K562 (cell line): ENCODE data around the gene CENPX. TPM values are rescaled to one million over a fixed set of nuclear protein-coding genes. Genes with fewer than 3 reads are reported as not detected.
A peak's percentile ranks its signal among the peaks of the same experiment; 100 is the strongest.

ENCODE experiments used
- BDP1 ChIP-seq: IDR thresholded peaks from 3 replicates; pipeline ENCODE4 v1.6.1; 2011; ENCODE audit not compliant: insufficient read length, insufficient read depth
- BRD9 ChIP-seq: fragments of 450-650 bp; IDR thresholded peaks from 2 replicates; pipeline ENCODE4 v1.6.1; 2018; ENCODE audit warnings: low read depth; ENCODE audit not compliant: partially characterized antibody
- CBFA2T2 ChIP-seq: fragments of 450-650 bp; conservative IDR thresholded peaks from 2 replicates; pipeline ENCODE4 v1.6.1; 2017; ENCODE audit warnings: mild to moderate bottlenecking
- MYBL2 ChIP-seq, 2 experiments: fragments of 450-650 bp in 1 of 2; sonication (generic) in 1 of 2; formaldehyde crosslinking in 1 of 2; IDR thresholded peaks; 2 replicates each; pipeline versions ENCODE4 v1.6.1 to v1.8.1; 2017 to 2022; ENCODE audit warnings: borderline replicate concordance in 1 of 2, inconsistent platforms in 1 of 2, low read depth in 1 of 2, mild to moderate bottlenecking in 1 of 2, missing genetic modification reagents in 1 of 2, moderate library complexity in 1 of 2
- NR1H2 ChIP-seq: sonication (generic); formaldehyde crosslinking; IDR thresholded peaks from 2 replicates; pipeline ENCODE4 v1.4.0; 2020; ENCODE audit warnings: mild to moderate bottlenecking, missing genetic modification reagents
- PRMT5 ChIP-seq: sonication (generic); formaldehyde crosslinking; IDR thresholded peaks from 2 replicates; pipeline ENCODE4 v1.5.0; 2020; ENCODE audit warnings: missing genetic modification reagents
- RBM14 ChIP-seq: fragments of 200-400 bp; formaldehyde crosslinking; IDR thresholded peaks from 2 replicates; pipeline ENCODE4 v1.6.1; 2018; ENCODE audit warnings: low read depth, mild to moderate bottlenecking, low read length, moderate library complexity, borderline replicate concordance; ENCODE audit not compliant: insufficient read depth
- SAFB2 ChIP-seq: fragments of 200-400 bp; formaldehyde crosslinking; IDR thresholded peaks from 2 replicates; pipeline ENCODE4 v1.6.1; 2018; ENCODE audit warnings: borderline replicate concordance, low read length, low read depth, moderate library complexity; ENCODE audit not compliant: severe bottlenecking
- ZKSCAN3 ChIP-seq: fragments of 250-450 bp; sonication (Bioruptor Pico); IDR thresholded peaks from 2 replicates; pipeline ENCODE4 v1.4.0; 2020
- ZNF239 ChIP-seq: fragments of 250-450 bp; sonication (Bioruptor Pico); IDR thresholded peaks from 2 replicates; pipeline ENCODE4 v1.4.0; 2020; ENCODE audit warnings: mild to moderate bottlenecking
- ZNF431 ChIP-seq: sonication (generic); formaldehyde crosslinking; IDR thresholded peaks from 2 replicates; pipeline ENCODE4 v1.8.0; 2022; ENCODE audit warnings: mild to moderate bottlenecking, missing genetic modification reagents
- polyA plus RNA-seq, 8 experiments: library from polyadenylated mRNA; depleted of rRNA in 4 of 8; stranded (reverse) in 5 of 8; unstranded in 3 of 8; fragments of >200 nt; fragmentation: Nextera tagmentation in 2 of 8; fragmentation: Illumina TruSeq in 1 of 8; extraction: Ambion mirVana in 2 of 8; extraction: Trizol in 1 of 8; gene quantifications; 2 replicates each; pipeline versions ENCODE4 v1.2.1 to v1.2.3, GENCODE V29; 2011 to 2014; ENCODE audit warnings: inconsistent platforms in 1 of 8, missing spikeins in 1 of 8
- total RNA-seq, 7 experiments: library from RNA; depleted of rRNA in 6 of 7; stranded (reverse); fragments of >200 nt in 6 of 7; fragmentation: Illumina TruSeq in 2 of 7; extraction: Trizol in 2 of 7; gene quantifications; 2 replicates each; pipeline versions ENCODE4 v1.2.1 to v1.2.3, GENCODE V29; 2011 to 2021; ENCODE audit warnings: low replicate concordance in 1 of 7
- TF ChIP-seq, protein P1 (sequence below): fragments of 450-650 bp; IDR thresholded peaks from 2 replicates; pipeline ENCODE4 v1.6.1; 2018; ENCODE audit not compliant: partially characterized antibody
- TF ChIP-seq, protein P2 (sequence below): fragments of 450-650 bp; IDR thresholded peaks from 2 replicates; pipeline ENCODE4 v1.6.1; 2016; ENCODE audit warnings: low read depth
- TF ChIP-seq, protein P3 (sequence below): fragments of 450-650 bp; formaldehyde crosslinking; IDR thresholded peaks from 2 replicates; pipeline ENCODE4 v1.4.0; 2022; ENCODE audit warnings: mild to moderate bottlenecking, moderate library complexity

The CENPX gene
- total and polyA plus RNA-seq, 9 of the 15 experiments (the other 6 are each of a cell fraction or from before 2014, with no cell fraction given) = 32.7 to 352 (median 127) TPM

DNA sequence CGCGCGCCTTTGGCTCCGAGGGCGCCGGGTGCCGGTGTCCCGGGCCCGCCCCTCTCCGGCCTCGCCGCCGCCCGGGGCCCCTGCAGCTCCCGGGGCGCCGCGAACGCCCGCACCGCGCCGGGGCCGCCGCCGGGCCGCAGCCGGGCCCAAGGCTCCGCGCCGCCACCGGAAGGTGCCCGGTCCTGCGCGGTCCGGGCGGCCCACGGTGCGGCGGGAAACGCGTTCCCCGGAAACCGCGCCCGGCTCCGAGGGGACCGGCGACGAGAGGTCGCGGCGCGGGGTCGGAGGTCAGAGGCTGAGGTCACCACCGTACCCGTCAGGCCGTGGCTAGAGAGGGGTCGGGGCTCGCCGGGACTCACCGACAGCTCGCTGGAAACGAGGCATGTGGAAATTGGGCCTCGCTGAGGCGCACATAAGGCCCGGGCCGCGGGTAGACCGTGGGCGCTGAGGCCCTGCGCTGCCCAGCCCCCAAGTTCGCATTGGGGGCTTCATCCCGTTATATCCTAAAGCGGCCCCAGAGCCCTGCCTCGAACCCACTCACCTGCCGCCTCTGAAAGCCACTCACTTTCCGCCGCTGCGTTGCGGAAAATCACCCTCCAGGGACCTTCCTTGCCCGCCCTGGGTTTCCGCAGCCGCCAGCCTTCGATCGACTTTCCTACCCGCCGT, 43.1 kb upstream of the CENPX start, which contains the start of gene DUS1L (continued):
- TF ChIP-seq, protein P1, sequence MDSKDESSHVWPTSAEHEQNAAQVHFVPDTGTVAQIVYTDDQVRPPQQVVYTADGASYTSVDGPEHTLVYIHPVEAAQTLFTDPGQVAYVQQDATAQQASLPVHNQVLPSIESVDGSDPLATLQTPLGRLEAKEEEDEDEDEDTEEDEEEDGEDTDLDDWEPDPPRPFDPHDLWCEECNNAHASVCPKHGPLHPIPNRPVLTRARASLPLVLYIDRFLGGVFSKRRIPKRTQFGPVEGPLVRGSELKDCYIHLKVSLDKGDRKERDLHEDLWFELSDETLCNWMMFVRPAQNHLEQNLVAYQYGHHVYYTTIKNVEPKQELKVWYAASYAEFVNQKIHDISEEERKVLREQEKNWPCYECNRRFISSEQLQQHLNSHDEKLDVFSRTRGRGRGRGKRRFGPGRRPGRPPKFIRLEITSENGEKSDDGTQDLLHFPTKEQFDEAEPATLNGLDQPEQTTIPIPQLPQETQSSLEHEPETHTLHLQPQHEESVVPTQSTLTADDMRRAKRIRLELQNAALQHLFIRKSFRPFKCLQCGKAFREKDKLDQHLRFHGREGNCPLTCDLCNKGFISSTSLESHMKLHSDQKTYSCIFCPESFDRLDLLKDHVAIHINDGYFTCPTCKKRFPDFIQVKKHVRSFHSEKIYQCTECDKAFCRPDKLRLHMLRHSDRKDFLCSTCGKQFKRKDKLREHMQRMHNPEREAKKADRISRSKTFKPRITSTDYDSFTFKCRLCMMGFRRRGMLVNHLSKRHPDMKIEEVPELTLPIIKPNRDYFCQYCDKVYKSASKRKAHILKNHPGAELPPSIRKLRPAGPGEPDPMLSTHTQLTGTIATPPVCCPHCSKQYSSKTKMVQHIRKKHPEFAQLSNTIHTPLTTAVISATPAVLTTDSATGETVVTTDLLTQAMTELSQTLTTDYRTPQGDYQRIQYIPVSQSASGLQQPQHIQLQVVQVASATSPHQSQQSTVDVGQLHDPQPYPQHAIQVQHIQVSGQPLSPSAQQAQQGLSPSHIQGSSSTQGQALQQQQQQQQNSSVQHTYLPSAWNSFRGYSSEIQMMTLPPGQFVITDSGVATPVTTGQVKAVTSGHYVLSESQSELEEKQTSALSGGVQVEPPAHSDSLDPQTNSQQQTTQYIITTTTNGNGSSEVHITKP = no peak
- no peak for TF ChIP-seq ZNF431
- TF ChIP-seq RBM14 = no peak
- TF ChIP-seq SAFB2 = no peak
- TF ChIP-seq PRMT5 (CRISPR knock-in tag) = no peak
- no peak for TF ChIP-seq MYBL2 (IDR thresholded peaks at IDR 0.05; ENCODE audit: low read depth)
- TF ChIP-seq MYBL2 (CRISPR knock-in tag; IDR thresholded peaks at IDR 0.05; ENCODE audit: borderline replicate concordance) = no peak
- TF ChIP-seq, protein P2, sequence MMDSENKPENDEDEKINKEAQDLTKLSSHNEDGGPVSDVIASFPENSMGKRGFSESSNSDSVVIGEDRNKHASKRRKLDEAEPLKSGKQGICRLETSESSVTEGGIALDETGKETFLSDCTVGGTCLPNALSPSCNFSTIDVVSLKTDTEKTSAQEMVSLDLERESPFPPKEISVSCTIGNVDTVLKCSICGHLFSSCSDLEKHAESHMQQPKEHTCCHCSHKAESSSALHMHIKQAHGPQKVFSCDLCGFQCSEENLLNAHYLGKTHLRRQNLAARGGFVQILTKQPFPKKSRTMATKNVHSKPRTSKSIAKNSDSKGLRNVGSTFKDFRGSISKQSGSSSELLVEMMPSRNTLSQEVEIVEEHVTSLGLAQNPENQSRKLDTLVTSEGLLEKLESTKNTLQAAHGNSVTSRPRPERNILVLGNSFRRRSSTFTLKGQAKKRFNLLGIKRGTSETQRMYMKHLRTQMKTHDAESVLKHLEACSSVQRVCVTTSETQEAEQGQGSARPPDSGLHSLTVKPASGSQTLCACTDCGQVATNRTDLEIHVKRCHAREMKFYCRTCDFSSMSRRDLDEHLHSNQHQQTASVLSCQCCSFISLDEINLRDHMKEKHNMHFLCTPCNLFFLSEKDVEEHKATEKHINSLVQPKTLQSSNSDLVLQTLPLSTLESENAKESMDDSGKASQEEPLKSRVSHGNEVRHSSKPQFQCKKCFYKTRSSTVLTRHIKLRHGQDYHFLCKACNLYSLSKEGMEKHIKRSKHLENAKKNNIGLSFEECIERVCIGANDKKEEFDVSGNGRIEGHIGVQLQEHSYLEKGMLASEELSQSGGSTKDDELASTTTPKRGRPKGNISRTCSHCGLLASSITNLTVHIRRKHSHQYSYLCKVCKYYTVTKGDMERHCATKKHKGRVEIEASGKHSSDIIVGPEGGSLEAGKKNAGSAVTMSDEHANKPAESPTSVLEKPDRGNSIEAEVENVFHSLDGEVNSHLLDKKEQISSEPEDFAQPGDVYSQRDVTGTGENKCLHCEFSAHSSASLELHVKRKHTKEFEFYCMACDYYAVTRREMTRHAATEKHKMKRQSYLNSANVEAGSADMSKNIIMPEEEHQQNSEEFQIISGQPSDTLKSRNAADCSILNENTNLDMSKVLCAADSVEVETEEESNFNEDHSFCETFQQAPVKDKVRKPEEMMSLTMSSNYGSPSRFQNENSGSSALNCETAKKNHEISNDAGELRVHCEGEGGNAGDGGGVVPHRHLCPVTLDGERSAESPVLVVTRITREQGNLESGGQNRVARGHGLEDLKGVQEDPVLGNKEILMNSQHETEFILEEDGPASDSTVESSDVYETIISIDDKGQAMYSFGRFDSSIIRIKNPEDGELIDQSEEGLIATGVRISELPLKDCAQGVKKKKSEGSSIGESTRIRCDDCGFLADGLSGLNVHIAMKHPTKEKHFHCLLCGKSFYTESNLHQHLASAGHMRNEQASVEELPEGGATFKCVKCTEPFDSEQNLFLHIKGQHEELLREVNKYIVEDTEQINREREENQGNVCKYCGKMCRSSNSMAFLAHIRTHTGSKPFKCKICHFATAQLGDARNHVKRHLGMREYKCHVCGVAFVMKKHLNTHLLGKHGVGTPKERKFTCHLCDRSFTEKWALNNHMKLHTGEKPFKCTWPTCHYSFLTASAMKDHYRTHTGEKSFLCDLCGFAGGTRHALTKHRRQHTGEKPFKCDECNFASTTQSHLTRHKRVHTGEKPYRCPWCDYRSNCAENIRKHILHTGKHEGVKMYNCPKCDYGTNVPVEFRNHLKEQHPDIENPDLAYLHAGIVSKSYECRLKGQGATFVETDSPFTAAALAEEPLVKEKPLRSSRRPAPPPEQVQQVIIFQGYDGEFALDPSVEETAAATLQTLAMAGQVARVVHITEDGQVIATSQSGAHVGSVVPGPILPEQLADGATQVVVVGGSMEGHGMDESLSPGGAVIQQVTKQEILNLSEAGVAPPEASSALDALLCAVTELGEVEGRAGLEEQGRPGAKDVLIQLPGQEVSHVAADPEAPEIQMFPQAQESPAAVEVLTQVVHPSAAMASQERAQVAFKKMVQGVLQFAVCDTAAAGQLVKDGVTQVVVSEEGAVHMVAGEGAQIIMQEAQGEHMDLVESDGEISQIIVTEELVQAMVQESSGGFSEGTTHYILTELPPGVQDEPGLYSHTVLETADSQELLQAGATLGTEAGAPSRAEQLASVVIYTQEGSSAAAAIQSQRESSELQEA = no peak
- TF ChIP-seq BRD9 = no peak
- peak; percentile 55 for TF ChIP-seq ZNF239
- TF ChIP-seq BDP1 = no peak
- TF ChIP-seq NR1H2 (CRISPR knock-in tag) = peak; percentile 60; the same call in 1 of the 2 replicates
- no peak for TF ChIP-seq ZKSCAN3 (CRISPR knock-in tag)
- TF ChIP-seq, protein P3, sequence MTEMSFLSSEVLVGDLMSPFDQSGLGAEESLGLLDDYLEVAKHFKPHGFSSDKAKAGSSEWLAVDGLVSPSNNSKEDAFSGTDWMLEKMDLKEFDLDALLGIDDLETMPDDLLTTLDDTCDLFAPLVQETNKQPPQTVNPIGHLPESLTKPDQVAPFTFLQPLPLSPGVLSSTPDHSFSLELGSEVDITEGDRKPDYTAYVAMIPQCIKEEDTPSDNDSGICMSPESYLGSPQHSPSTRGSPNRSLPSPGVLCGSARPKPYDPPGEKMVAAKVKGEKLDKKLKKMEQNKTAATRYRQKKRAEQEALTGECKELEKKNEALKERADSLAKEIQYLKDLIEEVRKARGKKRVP = 0 out of 2 replicates have a peak, but pooled peaks have one; percentile 51
- TF ChIP-seq CBFA2T2 = no peak
